ENCODE data around the gene PUM1. TPM values are rescaled to one million over a fixed set of nuclear protein-coding genes. Genes with fewer than 3 reads are reported as not detected.

PUM1 gene
- total and polyA plus RNA-seq, 12 donors = 22.6 to 167 (median 91.5) TPM

DNA sequence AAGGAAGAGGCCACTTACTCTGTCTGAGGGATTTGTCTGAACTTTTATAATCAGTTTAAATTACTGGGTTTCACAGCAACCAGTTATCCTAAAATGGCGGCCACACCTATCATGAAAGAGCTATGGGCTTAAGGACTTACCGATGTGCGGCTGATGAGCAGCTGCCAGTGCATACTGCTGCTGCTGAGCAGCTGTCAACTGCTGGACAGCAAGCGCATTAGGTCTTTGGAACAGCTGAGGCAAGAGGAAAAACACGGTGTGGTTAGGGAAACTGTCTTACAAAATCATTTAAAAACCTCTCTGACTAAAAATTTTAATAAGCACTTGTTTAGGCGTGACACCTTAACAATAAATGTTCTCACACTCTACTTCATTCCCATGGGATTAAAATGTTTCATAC, 84.3 kb downstream of the PUM1 start:
- no peak for DNase-seq
- Histone ChIP-seq H3K9me3 (replicated peaks in 1 of 3) (no peaks in the 10 kb centered on the region), H3K4me3 (no peak overlapping the region), H3K27ac (no peak overlapping the region), H3K27me3 (no peaks in the 10 kb centered on the region), H3K4me1 (replicated peaks in 1 of 2) (peaks cover 48 to 61% of the 10 kb centered on the region in 2 donors), H3K36me3 (replicated peaks in 1 of 2) (peaks cover 0 to 28% of the 10 kb centered on the region in 2 donors)
- no peak for TF ChIP-seq POLR2A (IDR thresholded peaks at IDR 0.05)
- TF ChIP-seq, protein P1, sequence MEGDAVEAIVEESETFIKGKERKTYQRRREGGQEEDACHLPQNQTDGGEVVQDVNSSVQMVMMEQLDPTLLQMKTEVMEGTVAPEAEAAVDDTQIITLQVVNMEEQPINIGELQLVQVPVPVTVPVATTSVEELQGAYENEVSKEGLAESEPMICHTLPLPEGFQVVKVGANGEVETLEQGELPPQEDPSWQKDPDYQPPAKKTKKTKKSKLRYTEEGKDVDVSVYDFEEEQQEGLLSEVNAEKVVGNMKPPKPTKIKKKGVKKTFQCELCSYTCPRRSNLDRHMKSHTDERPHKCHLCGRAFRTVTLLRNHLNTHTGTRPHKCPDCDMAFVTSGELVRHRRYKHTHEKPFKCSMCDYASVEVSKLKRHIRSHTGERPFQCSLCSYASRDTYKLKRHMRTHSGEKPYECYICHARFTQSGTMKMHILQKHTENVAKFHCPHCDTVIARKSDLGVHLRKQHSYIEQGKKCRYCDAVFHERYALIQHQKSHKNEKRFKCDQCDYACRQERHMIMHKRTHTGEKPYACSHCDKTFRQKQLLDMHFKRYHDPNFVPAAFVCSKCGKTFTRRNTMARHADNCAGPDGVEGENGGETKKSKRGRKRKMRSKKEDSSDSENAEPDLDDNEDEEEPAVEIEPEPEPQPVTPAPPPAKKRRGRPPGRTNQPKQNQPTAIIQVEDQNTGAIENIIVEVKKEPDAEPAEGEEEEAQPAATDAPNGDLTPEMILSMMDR (IDR thresholded peaks at IDR 0.05) = no peak
- 84 to 91% (median 86%) methylated on average over 6 of the region's 6 CpGs for WGBS, 4 donors
- intact Hi-C loops (cut with DNase I) = no loop called here

DNA sequence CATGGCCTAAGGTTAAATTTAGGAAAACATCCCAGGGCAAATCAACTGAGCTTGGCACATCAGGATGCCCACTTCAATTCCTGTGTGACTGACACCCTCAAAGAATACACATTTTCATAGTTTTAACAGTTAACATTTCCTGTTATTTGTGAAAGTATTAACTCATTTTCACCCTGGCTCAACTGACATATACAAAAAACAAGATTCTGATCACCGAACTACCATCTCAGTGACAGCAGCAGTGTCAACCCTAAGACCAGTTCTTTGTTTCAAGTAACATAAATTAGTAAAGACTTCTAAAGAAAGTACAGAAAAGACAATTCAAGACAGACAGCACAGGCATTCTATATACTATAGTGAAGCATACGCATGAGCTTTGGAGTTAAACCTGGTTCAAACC, 88.0 kb downstream of the PUM1 start:
- 94 to 100% (median 96%) methylated on average over 2 of the region's 2 CpGs for WGBS, 4 donors
- H3K27ac ChIP-seq = peak overlapping the region in 1 of 5 donors; percentile 1
- intact Hi-C loops (cut with DNase I) = no loop called here

DNA sequence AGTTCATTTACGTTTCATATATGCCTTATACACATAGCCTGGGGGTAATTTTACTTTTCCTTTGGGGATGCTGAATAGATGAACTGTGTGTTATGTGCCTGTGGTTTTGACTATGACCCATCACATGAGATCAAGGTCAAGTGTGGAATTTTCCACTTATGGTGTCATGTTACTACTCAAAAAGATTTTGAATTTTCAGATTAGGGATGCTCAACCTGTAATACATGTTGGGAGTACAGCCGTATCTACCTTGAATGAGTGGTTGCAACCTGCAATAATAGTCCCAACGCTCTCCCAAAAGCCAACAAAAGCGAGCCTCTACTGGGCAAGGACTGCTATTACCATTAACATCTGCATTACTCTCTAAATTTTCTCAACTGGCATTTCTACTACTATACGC, 88.4 kb downstream of the PUM1 start:
- H3K36me3 ChIP-seq (replicated peaks in 1 of 2) = peaks cover 0 to 44% of the 10 kb centered on the region in 2 donors

More for the DNA sequence above, 88.0 kb downstream of the PUM1 start:
- H3K27me3 ChIP-seq = no peaks in the 10 kb centered on the region
- H3K36me3 ChIP-seq (replicated peaks in 1 of 2) = peaks cover 0 to 44% of the 10 kb centered on the region in 2 donors
- H3K9me3 ChIP-seq (replicated peaks in 1 of 3) = no peaks in the 10 kb centered on the region
- TF ChIP-seq POLR2A (IDR thresholded peaks at IDR 0.05) = no peak
- TF ChIP-seq, protein P1 (IDR thresholded peaks at IDR 0.05) = no peak
- no peak overlapping the region for H3K4me3 ChIP-seq
- H3K4me1 ChIP-seq (replicated peaks in 1 of 2) = peaks cover 18 to 36% of the 10 kb centered on the region in 2 donors
- no peak for DNase-seq

DNA sequence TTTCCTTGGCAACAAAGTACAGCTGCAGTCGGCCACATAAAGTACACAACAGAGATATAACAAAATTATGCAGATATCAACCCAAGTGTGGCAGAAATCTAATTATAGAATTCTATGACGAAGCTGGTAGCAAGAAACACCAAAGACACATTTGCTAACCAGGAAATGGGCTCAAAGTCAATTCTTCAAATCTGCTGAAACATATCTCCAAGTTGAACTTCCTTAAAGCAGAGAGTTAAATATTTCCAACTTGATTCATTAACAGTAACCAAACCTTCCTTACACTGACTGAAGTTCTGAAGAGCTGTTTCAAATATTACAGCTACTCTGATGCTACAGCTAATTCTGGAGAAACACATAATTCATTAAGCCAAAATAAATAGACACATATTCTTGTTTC, 89.4 kb downstream of the PUM1 start:
- peaks cover 0 to 44% of the 10 kb centered on the region in 2 donors for H3K36me3 ChIP-seq (replicated peaks in 1 of 2)
- no peaks in the 10 kb centered on the region for H3K27me3 ChIP-seq
- intact Hi-C loops (cut with DNase I) = no loop called here
- 16 to 23% (median 21%) methylated on average over 2 of the region's 2 CpGs for WGBS, 4 donors
- no peak overlapping the region for H3K4me3 ChIP-seq
- peak overlapping the region in 4 of 5 donors; percentile 0 to 56 (median 48) for H3K27ac ChIP-seq
- H3K9me3 ChIP-seq (replicated peaks in 1 of 3) = no peaks in the 10 kb centered on the region
- no peak for DNase-seq
- peaks cover 17 to 26% of the 10 kb centered on the region in 2 donors for H3K4me1 ChIP-seq (replicated peaks in 1 of 2)
- TF ChIP-seq, protein P1 (IDR thresholded peaks at IDR 0.05) = no peak
- no peak for TF ChIP-seq POLR2A (IDR thresholded peaks at IDR 0.05)

More for the DNA sequence above, 88.4 kb downstream of the PUM1 start:
- TF ChIP-seq, protein P1 (IDR thresholded peaks at IDR 0.05) = peak in 1 of 6 experiments; percentile 20
- no peak for TF ChIP-seq POLR2A (IDR thresholded peaks at IDR 0.05)
- Histone ChIP-seq H3K27ac (peak overlapping the region in 2 of 5 donors; percentile 1 to 56), H3K27me3 (no peaks in the 10 kb centered on the region), H3K4me1 (replicated peaks in 1 of 2) (peaks cover 17 to 31% of the 10 kb centered on the region in 2 donors), H3K4me3 (no peak overlapping the region), H3K9me3 (replicated peaks in 1 of 3) (no peaks in the 10 kb centered on the region)
- DNase-seq = no peak
- 84 to 92% (median 87%) methylated on average over 5 of the region's 5 CpGs for WGBS, 4 donors
- intact Hi-C loops (cut with DNase I) = no loop called here

Data from adrenal gland (tissue), 12 donors.